ENCODE data around the gene RPL28. TPM values are rescaled to one million over a fixed set of nuclear protein-coding genes. Genes with fewer than 3 reads are reported as not detected.

Gene RPL28
- total and polyA plus RNA-seq, 2 of the 4 experiments (the other 2 are of a cell fraction), result 386 to 1,693 TPM

GRCh38 chr19:55373306-55373992 is 12.3 kb upstream of the RPL28 start:
- DNase-seq (no peak), ATAC-seq (ENCODE audit: low read depth) (no peak)
- peaks cover 4% of the 10 kb centered on the region; the same call in 1 of the 2 replicates for H3K36me3 ChIP-seq (ENCODE audit: control insufficient read depth, insufficient read depth, low read length)
- H4K8ac ChIP-seq (ENCODE audit: low read depth in 2 of 2, low read length in 2 of 2), result peak overlapping the region; percentile 82 to 86
- dilution Hi-C loops (cut with HindIII; ENCODE audit: low sequenced_read_pairs, unreplicated experiment), result no loop called here
- peak overlapping the region; percentile 96 for H3K27ac ChIP-seq (ENCODE audit: insufficient read depth, low read length)
- WGBS, 2 experiments (ENCODE audit: extremely low coverage in 2 of 2, insufficient read length in 1 of 2), result 100% methylated on average over 1 of the region's 9 CpGs; no CpG with 5 or more reads in 1 of the 2 experiments
- in situ Hi-C loops (cut with MboI; ENCODE audit: low sequenced_read_pairs), result no loop called here
- peak overlapping the region; percentile 98 for H2AK5ac ChIP-seq (ENCODE audit: low read depth, low read length)
- peak overlapping the region; percentile 96 for H2BK5ac ChIP-seq (ENCODE audit: low read depth, low read length, poor library complexity, severe bottlenecking)
- peak overlapping the region; percentile 58 for H3K9ac ChIP-seq (ENCODE audit: low read depth, low read length)
- no TSS peak for BruUV-seq (replicated peaks)
- no peaks in the 10 kb centered on the region for H3K9me3 ChIP-seq (ENCODE audit: control insufficient read depth, insufficient read depth, low read length)
- peak overlapping the region; percentile 93 for H2AFZ ChIP-seq (replicated peaks; ENCODE audit: low read length, poor library complexity)
- no peaks in the 10 kb centered on the region for H3K27me3 ChIP-seq (ENCODE audit: control insufficient read depth, insufficient read depth, low read length)
- peak overlapping the region; percentile 91 for H3K18ac ChIP-seq (ENCODE audit: low read depth, low read length)
- peaks cover 5 to 32% of the 10 kb centered on the region in 2 experiments; a peak in 3 of 4 replicates for H3K79me1 ChIP-seq (ENCODE audit: low read depth in 1 of 2, low read length in 2 of 2)
- peak overlapping the region; percentile 89 for H2BK20ac ChIP-seq (ENCODE audit: low read depth, low read length)
- TF ChIP-seq FOS (IDR thresholded peaks at IDR 0.05; ENCODE audit: low read depth, low read length), result no peak
- TF ChIP-seq RFX5 (IDR thresholded peaks at IDR 0.05; ENCODE audit: low read depth, low read length), result no peak
- TF ChIP-seq RAD21 (IDR thresholded peaks at IDR 0.05; ENCODE audit: low read length), result no peak
- no peak for TF ChIP-seq POLR2A (IDR thresholded peaks at IDR 0.05; ENCODE audit: low read depth, low read length)
- peak overlapping the region; percentile 82 for H3K4ac ChIP-seq (ENCODE audit: low read depth, low read length)
- H3K56ac ChIP-seq (ENCODE audit: extremely low read depth, insufficient read depth, low read length), result peak overlapping the region; percentile 72
- peak overlapping the region; percentile 61 for H3K23ac ChIP-seq (ENCODE audit: low read depth, low read length)
- H4K91ac ChIP-seq (ENCODE audit: insufficient read depth, low read depth, low read length), result peak overlapping the region; percentile 98
- H4K20me1 ChIP-seq (ENCODE audit: insufficient read depth, low read length), result peaks cover 12% of the 10 kb centered on the region
- no peak overlapping the region for H3K4me3 ChIP-seq (ENCODE audit: insufficient read depth, low read depth, low read length)
- intact Hi-C loops (cut with micrococcal nuclease), result no loop called here
- H3K14ac ChIP-seq (replicated peaks; ENCODE audit: low read depth, low read length), result peak overlapping the region; percentile 83
- 0 out of 2 replicates have a peak overlapping the region, but pooled peaks have one; percentile 38 for H3K4me2 ChIP-seq (ENCODE audit: low read depth, low read length)
- H2BK120ac ChIP-seq (ENCODE audit: low read depth, low read length), result peak overlapping the region; percentile 91
- ChIA-PET CTCF (no interaction called here), POLR2A (ENCODE audit: unreplicated experiment) (no interaction called here)
- H2AK9ac ChIP-seq (replicated peaks; ENCODE audit: low read depth, low read length, poor library complexity), result peak overlapping the region; percentile 99
- H2BK15ac ChIP-seq (ENCODE audit: low read depth, low read length), result peak overlapping the region; percentile 69; the same call in 1 of the 3 replicates
- H3K9me1 ChIP-seq (ENCODE audit: insufficient read depth, low read length), result peaks cover 13% of the 10 kb centered on the region; the same call in 1 of the 2 replicates
- peak overlapping the region; percentile 76 for H4K5ac ChIP-seq (ENCODE audit: low read depth, low read length)
- peaks cover 40% of the 10 kb centered on the region for H3K4me1 ChIP-seq (ENCODE audit: control insufficient read depth, insufficient read depth, low read length)

All from IMR-90 (cell line).